ENCODE results near the gene MSL2.
"Not testable (repeated sequence)": the region's sequence is repeated elsewhere in the genome, so short reads cannot be mapped to it uniquely, and the experiment has no call there.

The MSL2 gene, protein sequence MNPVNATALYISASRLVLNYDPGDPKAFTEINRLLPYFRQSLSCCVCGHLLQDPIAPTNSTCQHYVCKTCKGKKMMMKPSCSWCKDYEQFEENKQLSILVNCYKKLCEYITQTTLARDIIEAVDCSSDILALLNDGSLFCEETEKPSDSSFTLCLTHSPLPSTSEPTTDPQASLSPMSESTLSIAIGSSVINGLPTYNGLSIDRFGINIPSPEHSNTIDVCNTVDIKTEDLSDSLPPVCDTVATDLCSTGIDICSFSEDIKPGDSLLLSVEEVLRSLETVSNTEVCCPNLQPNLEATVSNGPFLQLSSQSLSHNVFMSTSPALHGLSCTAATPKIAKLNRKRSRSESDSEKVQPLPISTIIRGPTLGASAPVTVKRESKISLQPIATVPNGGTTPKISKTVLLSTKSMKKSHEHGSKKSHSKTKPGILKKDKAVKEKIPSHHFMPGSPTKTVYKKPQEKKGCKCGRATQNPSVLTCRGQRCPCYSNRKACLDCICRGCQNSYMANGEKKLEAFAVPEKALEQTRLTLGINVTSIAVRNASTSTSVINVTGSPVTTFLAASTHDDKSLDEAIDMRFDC

DNA sequence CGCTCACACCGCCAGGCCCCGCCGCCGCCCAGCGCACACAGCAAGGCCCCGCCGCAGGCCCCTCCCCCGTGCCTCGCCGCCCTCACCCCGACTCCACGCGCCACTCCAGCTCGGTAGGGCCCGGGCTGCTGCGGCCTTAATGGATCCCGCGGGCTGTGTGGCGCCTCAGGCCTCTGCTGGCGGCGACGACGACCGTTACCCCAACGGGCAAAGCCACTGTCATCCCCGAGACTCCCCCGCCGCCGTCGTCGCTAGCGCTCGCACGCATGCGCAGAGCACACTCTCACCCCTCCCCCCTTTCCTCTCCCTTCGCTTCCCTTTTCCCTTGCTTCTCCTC lies at the start of gene MSL2:
Gene MSL2 (minus strand): TSS at position 272 of the 337 bp plus-strand sequence. CDS start 1,222 bp downstream, outside the sequence.
- DNase-seq: no peak

DNA sequence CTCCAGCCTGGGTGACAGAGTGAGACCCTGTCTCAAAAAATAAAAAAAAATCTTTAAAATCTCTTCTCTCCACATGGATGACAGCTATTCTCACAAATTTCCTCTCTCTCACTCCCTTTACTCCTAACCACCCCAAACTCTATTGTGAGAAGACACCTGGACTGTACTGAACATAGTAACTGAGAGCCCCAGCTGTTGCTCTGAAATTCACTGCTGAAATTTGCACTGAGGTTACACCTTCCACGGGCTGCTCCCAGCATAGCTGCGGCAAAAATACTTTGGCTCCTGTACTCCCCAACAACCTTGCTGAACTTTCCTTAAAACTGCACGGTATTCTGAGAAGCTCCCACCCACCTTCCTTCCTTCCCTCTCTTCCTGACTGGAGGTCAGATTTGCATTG lies 49.6 kb upstream of the MSL2 start:
- DNase-seq: no peak

DNA sequence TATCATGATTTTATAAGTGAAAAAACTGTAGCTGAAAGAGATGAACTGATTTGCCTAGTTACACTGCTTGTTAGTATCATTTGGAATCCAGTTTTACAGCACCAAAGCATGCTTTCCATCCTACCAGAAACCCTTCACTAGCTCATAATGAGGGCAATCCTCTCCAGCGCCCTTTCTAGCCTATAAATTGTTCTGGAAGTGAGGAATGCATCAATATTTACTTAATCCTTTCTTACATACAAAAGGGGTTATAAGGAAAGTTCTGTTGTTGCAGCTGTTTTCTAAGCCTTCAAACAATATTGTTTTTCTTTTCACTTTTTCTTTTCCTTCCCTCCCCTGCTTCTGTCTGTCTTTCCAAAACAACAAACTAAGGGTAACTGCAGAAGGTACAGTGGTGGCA lies 43.0 kb upstream of the MSL2 start:
- no peak for DNase-seq

DNA sequence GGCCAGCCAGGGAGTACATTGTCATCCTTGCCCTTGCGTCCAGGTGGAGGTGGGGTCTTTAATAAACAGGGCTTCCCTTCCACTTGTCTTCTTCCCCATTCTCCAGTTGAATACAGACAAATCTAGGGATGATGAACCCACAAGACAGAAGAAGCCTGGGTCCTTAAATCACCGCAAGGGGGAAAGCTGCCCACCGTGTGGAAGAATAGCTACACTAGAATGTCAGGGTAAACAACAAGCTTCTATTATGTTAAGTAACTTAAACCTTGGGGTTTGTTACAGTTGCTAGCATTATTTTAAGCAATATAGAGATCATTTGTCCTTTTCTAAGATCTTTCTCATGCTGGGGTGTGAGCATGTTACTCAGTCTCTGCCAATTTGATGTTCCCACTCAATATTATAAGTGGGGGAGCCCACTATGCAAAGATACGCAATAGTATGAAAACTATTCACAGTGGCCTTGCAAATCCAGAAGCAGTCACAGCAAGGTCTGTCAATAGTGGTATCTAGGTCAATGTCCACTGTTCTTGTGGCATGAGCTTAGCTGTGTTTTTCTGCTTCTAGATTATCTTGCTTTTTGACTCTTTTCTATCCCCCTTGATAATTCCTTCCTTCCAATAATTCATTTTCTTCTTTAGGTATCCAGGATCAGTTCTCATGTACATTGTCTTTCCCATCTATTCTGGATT lies 42.0 kb upstream of the MSL2 start:
- no peak for DNase-seq

DNA sequence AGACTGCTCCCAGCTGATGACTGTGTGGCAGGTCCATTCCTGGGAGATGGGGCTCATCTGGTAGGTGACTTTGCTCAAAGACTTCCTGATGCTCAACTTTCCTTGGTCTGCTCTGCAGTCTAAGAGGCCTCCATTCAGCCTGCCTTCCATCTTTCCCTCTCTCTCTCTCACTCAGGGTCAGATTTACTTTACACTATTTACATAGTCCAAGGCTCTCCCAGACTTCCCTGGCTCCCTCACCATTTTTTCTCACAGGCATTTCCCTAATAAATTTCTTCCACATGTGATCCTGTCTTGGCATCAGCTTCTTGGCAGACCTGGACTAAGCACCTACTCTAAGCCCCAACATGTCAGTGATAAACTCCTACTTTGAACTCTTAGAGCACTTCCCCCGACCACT lies 41.0 kb upstream of the MSL2 start:
- no peak for DNase-seq

DNA sequence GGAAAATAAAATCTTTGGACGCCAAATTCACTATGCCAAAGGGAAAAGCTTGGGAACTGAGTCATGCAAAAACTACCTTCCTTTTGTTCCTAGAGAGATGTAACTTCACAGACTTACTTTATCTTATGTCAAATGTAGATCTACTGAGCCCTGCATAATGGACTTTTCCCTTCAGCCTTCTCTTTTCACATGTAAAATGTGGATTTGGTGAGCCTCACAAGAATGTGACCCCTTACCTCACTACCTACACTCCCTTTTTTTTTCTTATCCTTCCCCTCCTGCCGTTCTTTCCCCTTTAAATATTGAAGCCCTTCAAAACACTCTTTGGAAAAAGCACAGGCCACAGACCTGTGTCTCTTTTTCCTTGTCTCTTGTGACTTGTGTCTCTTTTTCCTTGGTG lies 40.0 kb upstream of the MSL2 start:
- no peak for DNase-seq

DNA sequence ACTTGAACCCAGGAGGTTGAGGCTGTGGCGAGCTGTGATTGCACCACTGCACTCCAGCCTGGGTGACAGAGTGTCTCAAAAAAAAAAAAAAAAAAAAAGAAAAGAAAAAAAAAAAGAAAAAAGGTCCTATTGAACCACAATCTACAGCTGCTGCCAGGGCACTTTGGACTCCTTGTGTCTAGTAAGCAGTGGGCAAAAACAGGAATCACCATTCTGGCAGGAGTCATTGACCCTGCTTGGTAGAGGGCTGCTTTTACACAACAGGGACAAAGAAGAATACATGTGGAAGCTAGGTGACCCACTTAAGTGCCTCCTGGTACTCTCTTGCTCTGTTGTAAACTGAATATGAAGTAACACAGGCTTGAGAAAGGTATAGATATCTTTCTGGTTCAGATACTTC lies 39.4 kb upstream of the MSL2 start:
- DNase-seq: no peak

DNA sequence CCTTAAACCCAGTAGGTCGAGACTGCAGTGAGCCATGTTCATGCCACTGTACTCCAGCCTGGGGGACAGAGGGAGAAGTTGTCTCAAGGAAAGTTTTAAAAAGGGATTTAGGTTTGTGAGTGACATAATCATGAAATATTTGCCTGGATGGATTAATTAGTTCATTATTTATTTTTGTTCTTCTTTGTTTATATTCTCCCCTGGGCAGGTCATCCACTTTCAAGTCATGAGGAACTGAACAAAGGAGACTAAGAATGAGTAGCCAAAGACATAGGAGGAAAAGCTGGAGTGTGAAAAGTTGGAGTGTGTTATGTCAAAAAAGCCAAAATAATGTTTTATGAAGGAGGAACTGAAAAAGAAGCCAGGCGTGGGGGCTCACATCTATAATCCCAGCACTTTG lies 36.3 kb upstream of the MSL2 start:
- DNase-seq: no peak

DNA sequence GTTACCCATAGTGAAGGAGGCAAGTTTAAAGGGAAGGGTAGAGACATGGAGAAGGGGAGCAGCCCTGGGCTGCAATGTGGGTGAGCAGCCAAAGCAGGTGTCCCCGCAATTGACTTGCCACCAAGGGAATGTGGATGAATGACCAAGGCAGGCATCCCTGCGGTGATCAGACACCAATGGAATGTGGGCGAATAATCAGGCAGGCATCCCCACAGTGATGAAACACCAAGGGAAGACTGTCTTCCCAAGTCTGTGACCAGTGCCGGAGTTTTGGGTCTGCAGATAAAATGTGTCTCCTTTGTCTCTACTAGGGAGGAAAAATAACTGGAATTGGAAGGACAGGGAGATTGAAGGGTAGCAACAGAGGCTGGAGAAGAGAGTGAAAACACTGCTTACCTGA lies 26.6 kb upstream of the MSL2 start:
- DNase-seq: not testable (repeated sequence)

DNA sequence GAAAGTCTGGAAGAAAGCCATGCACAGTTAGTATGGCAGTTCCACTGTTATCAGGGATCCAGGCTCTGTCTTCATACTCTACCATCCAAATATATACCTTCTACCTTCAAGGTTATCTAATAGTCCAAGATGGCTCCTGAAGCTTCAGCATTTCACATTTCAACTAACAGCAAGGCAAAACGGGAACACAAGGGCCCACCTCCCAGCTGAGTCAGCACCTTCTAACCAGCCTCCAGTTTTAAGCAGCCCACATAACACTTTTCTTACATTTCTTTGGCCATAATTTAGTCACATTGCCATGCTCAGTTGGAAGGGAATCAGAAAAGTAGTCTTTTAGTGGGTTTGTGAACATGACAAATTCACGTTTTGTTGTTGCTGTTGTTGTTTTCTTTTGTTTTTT lies 15.4 kb upstream of the MSL2 start:
- DNase-seq: no peak

DNA sequence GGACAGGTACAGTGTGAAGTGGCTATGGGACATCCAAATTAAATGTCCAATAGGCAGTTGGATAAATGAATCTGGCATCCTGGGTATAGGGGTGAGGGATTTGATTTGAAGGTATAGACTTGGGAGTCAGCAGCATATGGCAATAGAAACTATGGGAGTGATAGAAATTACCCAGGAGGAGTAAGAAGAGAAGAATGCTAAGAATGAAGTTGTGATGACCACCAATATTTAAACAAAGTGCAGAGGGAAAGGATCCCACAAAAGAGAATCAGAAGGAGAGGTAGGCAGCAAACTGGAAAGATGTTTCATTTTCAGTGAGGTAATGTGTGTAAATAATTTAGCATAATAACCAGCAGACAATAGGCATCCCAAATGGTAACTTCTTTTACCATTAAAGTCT lies 13.8 kb upstream of the MSL2 start:
- no peak for DNase-seq

DNA sequence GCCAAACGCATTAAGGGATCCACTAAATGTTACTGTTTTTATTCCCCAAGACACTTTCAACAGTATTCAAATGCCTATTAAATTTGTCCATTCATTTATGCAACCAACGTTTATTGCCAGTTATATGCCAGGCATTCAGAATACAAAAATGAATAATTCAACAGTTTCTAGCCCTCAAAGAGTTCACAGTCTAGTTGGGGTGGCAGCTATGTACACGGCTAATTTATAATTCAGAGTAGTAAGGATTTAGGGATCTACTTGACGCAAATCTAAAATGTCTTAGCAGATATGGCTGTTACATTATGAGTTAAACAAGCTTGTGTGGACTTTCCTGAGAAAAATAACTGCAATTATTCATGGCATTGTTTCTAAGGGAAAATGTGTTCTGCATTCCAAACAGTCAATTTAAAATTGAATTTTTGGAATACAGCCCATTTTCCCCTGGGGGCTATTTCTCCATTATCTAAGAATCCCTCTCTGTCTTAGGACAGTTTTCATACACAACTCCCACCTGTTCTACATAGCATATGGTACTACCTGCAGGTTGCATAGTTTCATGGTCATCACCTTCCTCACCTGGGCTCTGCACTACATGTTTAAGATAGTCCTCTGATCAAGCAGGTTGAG lies 11.5 kb upstream of the MSL2 start:
- DNase-seq: no peak

DNA sequence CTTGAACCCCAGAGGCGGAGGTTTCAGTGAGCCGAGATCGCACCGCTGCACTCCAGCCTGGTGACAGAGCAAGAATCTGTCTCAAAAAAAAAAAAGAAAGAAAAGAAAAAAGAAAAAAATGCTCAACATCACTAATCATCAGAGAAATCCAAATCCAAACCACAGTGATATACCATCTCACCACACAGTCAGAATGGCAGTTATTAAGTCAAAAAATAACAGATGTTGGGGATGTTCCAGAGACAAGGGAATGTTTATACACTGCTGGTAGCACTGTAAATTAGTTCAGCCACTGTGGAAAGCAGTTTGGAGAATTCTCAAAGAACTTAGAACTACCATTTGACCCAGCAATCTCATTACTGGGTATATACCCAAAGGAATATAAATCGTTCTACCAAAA lies 3.1 kb upstream of the MSL2 start:
- not testable (repeated sequence) for DNase-seq

DNA sequence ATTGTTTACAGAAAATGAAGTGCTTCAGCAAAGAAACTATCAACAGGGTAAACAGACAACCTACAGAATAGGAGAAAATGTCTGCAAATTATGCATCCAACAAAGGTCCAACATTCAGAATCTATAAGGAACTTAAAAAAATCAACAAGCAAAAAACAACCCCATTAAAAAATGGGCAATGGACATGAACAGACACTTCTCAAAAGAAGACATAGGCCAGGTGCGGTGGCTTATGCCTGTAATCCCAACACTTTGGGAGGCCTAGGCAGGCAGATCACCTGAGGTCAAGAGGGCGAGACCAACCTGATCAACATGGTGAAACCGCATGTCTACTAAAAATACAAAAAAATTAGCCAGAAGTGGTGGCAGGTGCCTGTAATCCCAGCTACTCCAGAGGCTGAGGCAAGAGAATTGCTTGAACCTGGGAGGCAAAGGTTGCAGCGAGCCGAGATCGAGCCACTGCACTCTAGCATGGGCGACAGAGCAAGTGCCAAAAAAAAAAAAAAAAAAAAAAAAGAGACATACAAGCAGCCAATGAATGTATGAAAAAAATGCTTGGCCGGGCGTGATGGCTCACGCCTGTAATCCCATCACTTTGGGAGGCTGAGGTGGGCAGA lies 2.4 kb upstream of the MSL2 start:
- not testable (repeated sequence) for DNase-seq

DNA sequence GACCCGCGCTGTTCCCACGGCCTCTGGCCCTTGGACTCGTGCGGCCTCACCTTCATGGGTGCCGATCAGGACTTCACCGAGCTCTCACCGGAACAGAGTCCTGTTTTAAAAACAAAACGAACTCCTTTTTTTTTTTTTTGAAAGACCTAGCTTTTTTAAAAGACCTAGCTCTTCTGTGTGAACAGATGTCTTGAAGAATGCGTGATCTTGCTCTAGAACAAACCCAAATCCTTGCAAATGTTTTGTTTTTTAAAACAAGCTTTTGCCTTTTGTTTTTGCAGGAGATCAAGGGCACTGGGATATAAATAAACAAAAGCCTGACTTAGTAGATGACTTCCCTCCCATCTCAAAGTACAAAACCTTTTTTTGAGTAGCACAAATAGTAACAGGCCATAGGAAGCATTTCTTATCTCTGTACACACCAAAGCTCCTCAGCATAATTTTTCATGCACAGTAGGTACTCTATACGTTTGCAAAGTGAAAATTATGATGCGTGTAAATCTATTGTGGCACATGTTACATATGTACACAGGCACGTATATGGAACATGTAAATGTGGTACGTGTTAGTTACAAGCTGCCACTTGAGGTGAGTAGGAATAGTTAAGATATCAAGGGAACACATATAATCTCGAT lies 1.1 kb upstream of the MSL2 start:
- DNase-seq: no peak

DNA sequence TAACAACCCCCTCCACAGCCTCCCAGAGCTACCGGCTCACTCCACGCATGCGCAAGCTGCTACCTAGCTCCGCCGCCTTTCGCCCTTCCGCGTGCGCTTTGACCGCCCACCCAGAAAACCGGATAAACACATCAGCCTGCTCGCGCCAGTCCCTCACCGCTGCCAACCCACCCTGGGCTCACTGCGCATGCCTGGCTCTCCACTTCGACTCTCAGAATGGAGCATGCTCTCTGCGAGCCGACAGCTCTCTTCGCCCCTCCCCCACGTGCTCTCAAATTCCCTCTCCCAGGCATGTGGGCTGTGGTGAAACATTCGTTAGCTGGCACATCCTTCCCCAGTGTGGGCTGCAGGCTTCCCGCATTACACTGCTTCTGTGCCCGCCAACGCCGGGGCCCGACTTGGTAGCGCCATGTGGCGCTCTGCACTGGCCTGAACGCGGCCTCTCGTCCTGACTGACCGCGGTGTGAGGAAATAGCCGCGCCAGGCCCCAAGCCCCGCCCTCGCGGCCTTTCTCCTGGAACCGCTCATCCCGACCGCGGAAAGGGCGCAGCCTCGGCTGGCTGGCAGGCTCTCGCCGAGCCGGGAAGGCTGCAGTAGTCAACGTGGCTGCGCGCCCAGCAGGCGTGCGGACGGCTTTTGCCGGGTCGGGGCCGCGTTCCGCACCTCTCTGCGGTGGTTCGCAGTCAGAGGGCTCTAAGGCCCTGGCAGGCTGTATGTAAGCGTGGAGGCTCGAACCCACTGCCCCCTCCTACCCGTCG lies 445 bp upstream of the MSL2 start:
- DNase-seq: peak; percentile 99

DNA sequence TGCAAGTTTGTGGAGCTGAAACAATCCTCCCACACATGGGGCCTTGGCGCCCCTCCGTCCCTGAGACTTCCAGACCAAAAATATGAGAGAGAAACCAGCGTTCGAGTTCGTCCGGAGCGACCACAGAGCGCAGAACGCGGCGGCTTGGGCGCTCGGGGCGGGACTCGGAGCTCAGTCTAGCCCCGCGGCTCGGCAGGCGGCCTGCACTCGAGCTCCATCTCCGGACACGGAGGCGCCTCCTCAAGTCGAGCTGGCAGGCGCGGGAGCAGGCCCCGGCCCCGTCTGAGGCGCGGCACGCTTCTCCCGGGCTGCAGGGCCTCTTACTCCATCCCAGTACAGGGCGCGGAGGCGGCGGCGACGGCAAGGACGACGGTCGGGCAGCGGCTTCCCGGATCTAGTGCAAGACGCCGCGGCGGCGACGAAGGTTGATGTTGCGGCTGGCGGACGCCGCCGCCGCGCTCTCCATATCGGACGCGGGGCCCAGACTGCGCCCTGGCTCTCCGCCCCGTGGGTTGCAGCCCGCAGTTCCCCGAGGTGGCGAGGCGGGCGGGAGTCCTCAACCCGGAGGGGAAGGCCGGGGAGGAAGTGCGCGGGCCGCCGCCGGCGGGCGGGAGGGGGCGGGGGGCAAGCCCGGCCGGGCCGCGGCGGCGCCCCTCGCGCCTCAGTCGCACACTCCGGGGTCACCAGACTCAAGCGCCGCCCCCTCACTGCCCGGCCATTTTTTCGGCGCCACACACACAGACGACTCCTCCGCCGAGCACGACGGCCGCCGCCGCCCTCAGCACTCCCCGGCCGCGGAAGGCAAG lies 674 bp downstream of the MSL2 start:
- peak; percentile 75 for DNase-seq

DNA sequence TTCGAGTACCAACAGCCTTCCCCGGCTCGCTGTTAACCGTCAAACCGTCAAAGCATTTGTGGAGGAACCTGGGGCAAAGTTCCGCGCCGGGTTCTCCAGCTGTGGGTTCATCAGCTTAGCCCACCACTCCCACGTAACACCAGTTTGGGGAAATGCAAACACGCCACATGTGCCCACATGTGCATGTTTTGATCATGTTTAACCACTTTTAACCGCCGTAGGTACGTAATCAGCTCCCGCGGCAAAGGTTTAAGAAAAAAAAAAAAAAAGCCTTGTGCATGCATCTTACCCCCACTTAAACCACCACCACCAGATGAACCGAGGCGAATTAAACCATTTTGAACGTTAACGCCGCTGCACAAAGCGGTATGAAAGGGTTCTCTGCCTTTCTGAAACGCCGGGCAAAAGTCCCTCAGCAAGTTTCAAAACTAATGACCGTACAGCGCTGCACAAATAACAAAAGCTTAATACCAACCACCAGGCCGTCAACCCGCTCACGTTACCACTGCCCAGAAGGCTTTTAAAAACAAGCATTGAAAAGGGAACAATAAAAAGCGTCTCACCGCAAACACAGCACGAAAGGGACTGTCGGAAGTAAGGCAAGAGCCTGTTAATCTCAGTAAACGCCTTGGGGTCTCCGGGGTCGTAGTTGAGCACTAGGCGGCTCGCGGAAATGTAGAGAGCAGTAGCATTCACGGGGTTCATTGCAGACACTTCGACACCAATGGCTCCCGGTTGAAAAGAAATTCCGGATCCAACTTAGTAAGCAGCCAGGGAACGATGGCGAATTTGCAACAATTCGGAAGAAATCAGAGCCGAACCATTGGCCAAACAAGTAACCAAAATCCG lies 1.5 kb downstream of the MSL2 start:
- DNase-seq: peak; percentile 67

DNA sequence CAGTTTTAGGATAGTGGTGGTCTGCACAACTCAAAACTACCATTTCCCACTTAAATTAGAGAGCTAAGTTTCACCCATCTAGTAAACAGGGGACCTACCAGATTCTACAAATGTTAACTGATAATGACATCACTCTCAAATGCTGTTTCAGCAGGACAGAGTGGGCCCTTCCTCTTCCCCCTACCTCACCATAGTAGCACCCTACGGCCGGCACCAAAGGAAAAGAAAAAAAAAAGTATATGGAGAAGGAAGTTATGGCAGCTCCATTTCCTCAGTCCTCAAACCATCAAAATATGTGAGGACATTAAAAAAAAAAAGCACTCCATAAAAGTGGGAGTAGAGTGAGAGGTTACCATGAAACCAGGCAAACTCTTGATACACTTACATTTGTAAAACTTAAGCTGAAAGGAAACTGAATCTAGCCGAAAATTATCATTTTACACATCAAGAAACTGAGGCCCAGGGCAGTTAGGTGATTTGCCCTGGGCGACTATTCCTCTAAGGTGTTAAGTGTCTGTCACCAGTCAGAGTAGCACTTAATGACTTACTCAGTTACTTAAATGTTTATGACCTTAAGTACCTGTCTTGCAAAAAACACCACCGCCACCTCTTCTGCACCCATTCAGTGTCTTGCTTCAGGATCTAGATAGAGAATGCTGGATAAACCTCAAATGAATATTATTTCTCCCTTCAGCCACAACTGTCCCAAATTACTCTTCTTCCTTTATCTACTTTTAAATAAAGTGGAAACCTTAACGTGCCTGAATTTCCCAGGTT lies 2.7 kb downstream of the MSL2 start:
- no peak for DNase-seq
